Measurements from ENCODE around the gene FRMD8. TPM values are rescaled to one million over a fixed set of nuclear protein-coding genes. Genes with fewer than 3 reads are reported as not detected.

Gene FRMD8
- total and polyA plus RNA-seq, 2 of the 4 experiments (the other 2 are of a cell fraction) = 11.3 to 19.8 TPM

DNA sequence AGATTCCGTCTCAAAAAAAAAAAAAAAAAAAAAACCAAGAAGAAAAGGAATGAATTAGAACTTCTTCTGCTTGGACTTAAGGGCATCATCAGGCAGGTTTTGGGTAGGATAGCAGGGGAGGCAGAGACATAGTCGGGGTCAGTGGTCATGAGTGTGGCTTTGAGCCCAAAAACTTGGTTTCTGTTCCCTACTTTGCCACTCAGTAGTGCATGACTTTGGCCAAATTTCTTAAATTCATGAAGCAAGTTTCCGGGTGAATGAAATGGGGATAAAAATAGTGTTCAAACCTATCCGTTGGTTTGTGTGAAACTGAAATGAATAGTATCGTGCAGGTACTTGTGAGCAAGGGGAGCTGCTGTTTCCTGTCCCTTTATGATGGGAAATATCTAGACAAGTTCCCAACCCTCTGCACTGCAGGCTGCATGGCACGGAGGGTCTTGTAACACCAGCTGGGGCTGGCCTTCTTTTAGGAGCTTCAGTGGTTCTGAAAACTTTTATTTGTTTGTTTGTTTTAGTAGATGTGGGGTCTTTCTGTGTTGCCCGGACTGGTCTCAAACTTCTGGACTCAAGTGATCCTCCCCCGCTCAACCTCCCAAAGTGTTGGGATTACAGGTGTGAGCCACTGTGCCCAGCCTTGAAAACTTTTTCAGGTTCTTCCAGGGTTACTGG, 54.5 kb downstream of the FRMD8 start:
- H3K4me3 ChIP-seq (ENCODE audit: insufficient read depth, low read depth, low read length) = no peak overlapping the region

More for the DNA sequence above, 54.5 kb downstream of the FRMD8 start:
- H3K14ac ChIP-seq (replicated peaks; ENCODE audit: low read depth, low read length) = no peak overlapping the region
- no peak overlapping the region for H2BK5ac ChIP-seq (ENCODE audit: low read depth, low read length, poor library complexity, severe bottlenecking)
- H3K4ac ChIP-seq (ENCODE audit: low read depth, low read length) = no peak overlapping the region
- H3K27me3 ChIP-seq (ENCODE audit: control insufficient read depth, insufficient read depth, low read length) = no peaks in the 10 kb centered on the region
- H4K91ac ChIP-seq (ENCODE audit: insufficient read depth, low read depth, low read length) = no peak overlapping the region
- no peak overlapping the region for H2BK15ac ChIP-seq (ENCODE audit: low read depth, low read length)
- no peak for ATAC-seq (ENCODE audit: low read depth)
- TF ChIP-seq, protein P1, sequence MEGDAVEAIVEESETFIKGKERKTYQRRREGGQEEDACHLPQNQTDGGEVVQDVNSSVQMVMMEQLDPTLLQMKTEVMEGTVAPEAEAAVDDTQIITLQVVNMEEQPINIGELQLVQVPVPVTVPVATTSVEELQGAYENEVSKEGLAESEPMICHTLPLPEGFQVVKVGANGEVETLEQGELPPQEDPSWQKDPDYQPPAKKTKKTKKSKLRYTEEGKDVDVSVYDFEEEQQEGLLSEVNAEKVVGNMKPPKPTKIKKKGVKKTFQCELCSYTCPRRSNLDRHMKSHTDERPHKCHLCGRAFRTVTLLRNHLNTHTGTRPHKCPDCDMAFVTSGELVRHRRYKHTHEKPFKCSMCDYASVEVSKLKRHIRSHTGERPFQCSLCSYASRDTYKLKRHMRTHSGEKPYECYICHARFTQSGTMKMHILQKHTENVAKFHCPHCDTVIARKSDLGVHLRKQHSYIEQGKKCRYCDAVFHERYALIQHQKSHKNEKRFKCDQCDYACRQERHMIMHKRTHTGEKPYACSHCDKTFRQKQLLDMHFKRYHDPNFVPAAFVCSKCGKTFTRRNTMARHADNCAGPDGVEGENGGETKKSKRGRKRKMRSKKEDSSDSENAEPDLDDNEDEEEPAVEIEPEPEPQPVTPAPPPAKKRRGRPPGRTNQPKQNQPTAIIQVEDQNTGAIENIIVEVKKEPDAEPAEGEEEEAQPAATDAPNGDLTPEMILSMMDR (conservative IDR thresholded peaks at IDR 0.05; ENCODE audit: low read depth, low read length) = no peak
- TF ChIP-seq RCOR1 (IDR thresholded peaks at IDR 0.05; ENCODE audit: insufficient replicate concordance, low read length) (no peak), FOS (IDR thresholded peaks at IDR 0.05; ENCODE audit: low read depth, low read length) (no peak), CEBPB (IDR thresholded peaks at IDR 0.05; ENCODE audit: low read depth, low read length) (no peak), RFX5 (IDR thresholded peaks at IDR 0.05; ENCODE audit: low read depth, low read length) (no peak), POLR2A (IDR thresholded peaks at IDR 0.05; ENCODE audit: low read depth, low read length) (peak; percentile 78), RAD21 (IDR thresholded peaks at IDR 0.05; ENCODE audit: low read length) (no peak), CHD1 (IDR thresholded peaks at IDR 0.05; ENCODE audit: low read depth, low read length) (0 out of 2 replicates have a peak, but pooled peaks have one; percentile 58)
- TF ChIP-seq, protein P2, sequence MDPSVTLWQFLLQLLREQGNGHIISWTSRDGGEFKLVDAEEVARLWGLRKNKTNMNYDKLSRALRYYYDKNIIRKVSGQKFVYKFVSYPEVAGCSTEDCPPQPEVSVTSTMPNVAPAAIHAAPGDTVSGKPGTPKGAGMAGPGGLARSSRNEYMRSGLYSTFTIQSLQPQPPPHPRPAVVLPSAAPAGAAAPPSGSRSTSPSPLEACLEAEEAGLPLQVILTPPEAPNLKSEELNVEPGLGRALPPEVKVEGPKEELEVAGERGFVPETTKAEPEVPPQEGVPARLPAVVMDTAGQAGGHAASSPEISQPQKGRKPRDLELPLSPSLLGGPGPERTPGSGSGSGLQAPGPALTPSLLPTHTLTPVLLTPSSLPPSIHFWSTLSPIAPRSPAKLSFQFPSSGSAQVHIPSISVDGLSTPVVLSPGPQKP (IDR thresholded peaks at IDR 0.05; ENCODE audit: borderline replicate concordance, low read depth, low read length) = no peak
- CTCF ChIA-PET = interaction anchor here (0.6 to 1.1 kb wide), 2 partner anchors 31 to 33 kb away, joined by 3 to 6 read pairs; no protein-coding TSS in a partner anchor
- H4K20me1 ChIP-seq (ENCODE audit: insufficient read depth, low read length) = peaks cover 98% of the 10 kb centered on the region
- no TSS peak for BruUV-seq (replicated peaks)
- no peaks in the 10 kb centered on the region for H3K9me3 ChIP-seq (ENCODE audit: control insufficient read depth, insufficient read depth, low read length)
- H3K36me3 ChIP-seq (ENCODE audit: control insufficient read depth, insufficient read depth, low read length) = peaks cover 59% of the 10 kb centered on the region
- peak; percentile 43 for DNase-seq
- no peak overlapping the region for H2BK120ac ChIP-seq (ENCODE audit: low read depth, low read length)
- peaks cover 10 to 74% of the 10 kb centered on the region in 2 experiments for H3K79me1 ChIP-seq (ENCODE audit: low read depth in 1 of 2, low read length in 2 of 2)
- H2AFZ ChIP-seq (replicated peaks; ENCODE audit: low read length, poor library complexity) = no peak overlapping the region
- dilution Hi-C loops (cut with HindIII; ENCODE audit: low sequenced_read_pairs, unreplicated experiment) (no loop called here), in situ Hi-C loops (cut with MboI; ENCODE audit: low sequenced_read_pairs) (no loop called here), intact Hi-C loops (cut with micrococcal nuclease) (no loop called here)
- peaks cover 4% of the 10 kb centered on the region; the same call in 1 of the 2 replicates for H3K4me1 ChIP-seq (ENCODE audit: control insufficient read depth, insufficient read depth, low read length)
- no peak overlapping the region for H4K8ac ChIP-seq (ENCODE audit: low read depth in 2 of 2, low read length in 2 of 2)
- H3K56ac ChIP-seq (ENCODE audit: extremely low read depth, insufficient read depth, low read length) = no peak overlapping the region
- H3K27ac ChIP-seq (ENCODE audit: insufficient read depth, low read length) = no peak overlapping the region
- 0 out of 2 replicates have a peak overlapping the region, but pooled peaks have one; percentile 17 for H3K23ac ChIP-seq (ENCODE audit: low read depth, low read length)
- POLR2A ChIA-PET (ENCODE audit: unreplicated experiment) = interaction anchor here (0.6 to 1.3 kb wide), 3 partner anchors 21 to 59 kb away, joined by 3 to 13 read pairs (median 4); no protein-coding TSS in a partner anchor
- H2BK20ac ChIP-seq (ENCODE audit: low read depth, low read length) = no peak overlapping the region
- 60% methylated on average over 1 of the region's 8 CpGs; no CpG with 5 or more reads in 1 of the 2 experiments for WGBS, 2 experiments (ENCODE audit: extremely low coverage in 2 of 2, insufficient read length in 1 of 2)
- H3K4me2 ChIP-seq (ENCODE audit: low read depth, low read length) = no peak overlapping the region
- H3K9ac ChIP-seq (ENCODE audit: low read depth, low read length) = no peak overlapping the region
- H2AK5ac ChIP-seq (ENCODE audit: low read depth, low read length) = no peak overlapping the region
- H3K18ac ChIP-seq (ENCODE audit: low read depth, low read length) = no peak overlapping the region
- H2AK9ac ChIP-seq (replicated peaks; ENCODE audit: low read depth, low read length, poor library complexity) = no peak overlapping the region
- H3K9me1 ChIP-seq (ENCODE audit: insufficient read depth, low read length) = peaks cover 9% of the 10 kb centered on the region
- no peak overlapping the region for H4K5ac ChIP-seq (ENCODE audit: low read depth, low read length)

Measured in IMR-90 (cell line).